Measurements from ENCODE around the gene PXMP4.
"Not testable (repeated sequence)": the region's sequence is repeated elsewhere in the genome, so short reads cannot be mapped to it uniquely, and the experiment has no call there.

PXMP4 gene

GRCh38 chr20:33709905-33710541, 10.1 kb downstream of the PXMP4 start:
- no peak for DNase-seq (ENCODE audit: low read depth, low spot score)
- H3K4me3 ChIP-seq (ENCODE audit: low read length): no peak overlapping the region

DNA sequence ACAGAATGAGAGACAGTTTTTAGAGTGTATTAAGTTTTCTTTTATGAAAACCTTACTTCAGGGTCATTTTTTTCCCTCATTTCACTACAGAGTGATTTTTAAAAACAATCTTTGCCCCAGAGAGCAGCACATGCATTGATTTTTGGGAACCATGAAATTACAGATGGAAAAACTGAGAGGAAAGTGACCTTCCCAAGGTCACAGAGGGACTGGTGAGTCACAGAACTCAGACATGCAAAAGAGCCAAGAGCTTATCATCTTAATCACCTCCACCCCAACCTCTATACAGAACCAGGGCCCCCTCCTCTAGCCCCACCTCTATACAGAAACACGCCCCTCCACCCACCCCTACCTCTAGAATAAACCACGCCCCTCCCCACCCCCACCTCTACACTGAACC, 10.7 kb downstream of the PXMP4 start:
- no peak overlapping the region for H3K4me3 ChIP-seq (ENCODE audit: low read length)
- DNase-seq (ENCODE audit: low read depth, low spot score): no peak

GRCh38 chr20:33707668-33708067, 12.4 kb downstream of the PXMP4 start:
- H3K4me3 ChIP-seq (ENCODE audit: low read length): no peak overlapping the region

GRCh38 chr20:33704197-33704924, 15.7 kb downstream of the PXMP4 start:
- DNase-seq (ENCODE audit: low read depth, low spot score): no peak
- no peak overlapping the region for H3K4me3 ChIP-seq (ENCODE audit: low read length)

More at GRCh38 chr20:33707668-33708067, 12.4 kb downstream of the PXMP4 start:
- DNase-seq (ENCODE audit: low read depth, low spot score): no peak

GRCh38 chr20:33703498-33704137, 16.5 kb downstream of the PXMP4 start:
- no peak for DNase-seq (ENCODE audit: low read depth, low spot score)
- H3K4me3 ChIP-seq (ENCODE audit: low read length): no peak overlapping the region

DNA sequence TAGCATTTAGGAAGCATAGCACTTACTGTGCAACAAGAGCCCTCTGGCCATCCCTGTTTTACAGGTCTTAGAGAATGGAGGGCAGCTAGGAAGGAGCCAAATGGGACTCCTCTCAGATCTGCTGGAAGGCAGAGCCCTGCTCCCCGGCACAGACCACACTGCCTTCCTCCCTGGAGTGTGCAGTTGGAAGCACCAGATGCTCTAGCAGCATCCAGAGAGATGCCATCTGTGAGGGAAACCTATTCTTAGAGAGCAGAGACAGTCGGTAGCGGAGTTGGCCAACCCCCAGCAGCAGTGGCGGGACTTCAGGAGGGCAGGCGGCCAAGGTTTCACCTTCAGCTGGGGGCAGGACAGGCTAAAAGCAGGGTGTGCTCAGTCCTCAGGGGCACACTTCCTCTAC, 17.2 kb downstream of the PXMP4 start:
- no peak for DNase-seq (ENCODE audit: low read depth, low spot score)
- no peak overlapping the region for H3K4me3 ChIP-seq (ENCODE audit: low read length)

DNA sequence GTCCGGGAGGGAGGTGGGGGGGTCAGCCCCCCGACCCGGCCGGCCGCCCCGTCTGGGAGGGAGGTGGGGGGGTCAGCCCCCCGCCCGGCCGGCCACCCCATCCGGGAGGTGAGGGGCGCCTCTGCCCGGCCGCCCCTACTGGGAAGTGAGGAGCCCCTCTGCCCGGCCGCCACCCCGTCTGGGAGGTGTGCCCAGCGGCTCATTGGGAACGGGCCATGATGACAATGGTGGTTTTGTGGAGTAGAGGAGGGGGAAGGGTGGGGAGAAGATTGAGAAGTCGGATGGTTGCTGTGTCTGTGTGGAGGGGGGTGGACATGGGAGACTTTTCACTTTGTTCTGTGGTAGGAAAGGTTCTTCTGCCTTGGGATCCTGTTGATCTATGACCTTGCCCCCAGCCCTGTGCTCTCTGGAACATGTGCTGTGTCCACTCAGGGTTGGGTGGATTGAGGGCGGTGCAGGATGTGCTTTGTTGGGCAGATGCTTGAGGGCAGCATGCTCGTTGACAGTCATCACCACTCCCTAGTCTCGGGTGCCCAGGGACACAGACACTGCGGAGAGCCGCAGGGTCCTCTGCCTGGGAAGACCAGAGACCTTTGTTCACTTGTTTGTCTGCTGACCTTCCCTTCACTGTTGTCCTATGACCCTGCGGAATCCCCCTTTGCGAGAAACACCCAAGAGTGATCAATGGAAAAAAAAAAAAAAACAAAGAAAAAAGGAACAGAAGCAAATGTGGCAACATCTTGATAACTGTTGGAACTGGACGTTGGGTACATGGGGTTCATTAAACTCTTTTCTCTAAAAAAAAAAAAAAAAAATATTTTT, 18.3 kb downstream of the PXMP4 start:
- H3K4me3 ChIP-seq (ENCODE audit: low read length): no peak overlapping the region
- DNase-seq (ENCODE audit: low read depth, low spot score): no peak

GRCh38 chr20:33700696-33701441, 19.2 kb downstream of the PXMP4 start:
- H3K4me3 ChIP-seq (ENCODE audit: low read length); DNase-seq (ENCODE audit: low read depth, low spot score): not testable (repeated sequence)

DNA sequence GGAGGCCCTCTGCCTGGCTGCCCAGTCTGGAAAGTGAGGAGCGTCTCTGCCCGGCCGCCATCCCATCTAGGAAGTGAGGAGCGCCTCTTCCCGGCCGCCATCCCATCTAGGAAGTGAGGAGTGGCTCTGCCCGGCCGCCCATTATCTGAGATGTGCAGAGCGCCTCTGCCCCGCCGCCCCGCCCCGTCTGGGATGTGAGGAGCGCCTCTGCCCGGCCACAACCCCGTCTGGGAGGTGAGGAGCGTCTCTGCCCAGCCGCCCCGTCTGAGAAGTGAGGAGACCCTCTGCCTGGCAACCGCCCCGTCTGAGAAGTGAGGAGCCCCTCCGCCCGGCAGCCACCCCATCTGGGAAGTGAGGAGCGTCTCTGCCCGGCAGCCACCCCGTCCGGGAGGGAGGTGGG, 21.1 kb downstream of the PXMP4 start:
- H3K4me3 ChIP-seq (ENCODE audit: low read length); DNase-seq (ENCODE audit: low read depth, low spot score): not testable (repeated sequence)

DNA sequence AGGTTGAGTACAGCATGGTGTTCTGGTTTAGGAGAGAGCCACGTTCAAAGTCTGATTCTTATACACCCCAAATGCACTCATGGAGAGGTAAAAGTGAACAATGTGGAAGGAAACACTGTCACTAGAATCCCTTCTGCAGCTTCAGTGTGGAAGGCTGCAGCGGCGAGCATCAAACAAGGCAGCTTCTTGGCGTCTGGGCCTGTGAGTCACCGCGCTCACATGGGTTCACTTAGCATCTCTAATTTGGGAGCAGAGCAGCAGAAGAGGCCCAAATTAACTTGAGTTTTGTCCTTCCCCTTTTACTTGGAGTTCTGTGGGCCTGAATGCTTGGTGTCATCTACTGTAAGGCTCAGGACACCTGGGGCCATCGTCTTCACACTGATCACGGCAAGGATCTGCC, 23.0 kb downstream of the PXMP4 start:
- DNase-seq (ENCODE audit: low read depth, low spot score): no peak
- no peak overlapping the region for H3K4me3 ChIP-seq (ENCODE audit: low read length)

DNA sequence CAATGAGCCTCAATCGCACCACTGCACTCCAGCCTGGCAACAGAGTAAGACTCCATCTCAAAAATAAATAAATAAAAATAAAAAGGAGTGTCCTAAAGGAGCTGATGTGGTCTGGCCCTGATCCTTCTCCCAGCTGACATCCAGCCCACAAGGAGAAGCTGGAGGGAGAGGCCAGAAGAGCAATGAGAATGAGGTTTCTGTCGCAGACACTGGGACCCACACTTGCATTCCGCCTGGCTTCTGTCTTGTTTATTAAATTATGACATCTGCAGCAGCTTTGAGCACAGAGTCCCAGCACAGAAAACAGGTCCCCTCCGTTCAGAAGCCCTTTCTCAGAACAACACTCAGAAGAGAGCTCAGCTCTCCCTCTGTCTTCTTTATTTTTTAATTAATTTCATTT, 23.7 kb downstream of the PXMP4 start:
- H3K4me3 ChIP-seq (ENCODE audit: low read length): no peak overlapping the region
- no peak for DNase-seq (ENCODE audit: low read depth, low spot score)

GRCh38 chr20:33694639-33695012, 25.5 kb downstream of the PXMP4 start:
- DNase-seq (ENCODE audit: low read depth, low spot score): no peak
- no peak overlapping the region for H3K4me3 ChIP-seq (ENCODE audit: low read length)

GRCh38 chr20:33693741-33694638, 26.1 kb downstream of the PXMP4 start:
- H3K4me3 ChIP-seq (ENCODE audit: low read length): no peak overlapping the region
- no peak for DNase-seq (ENCODE audit: low read depth, low spot score)

- DNase-seq (ENCODE audit: low read depth, low spot score): no peak
- no peak overlapping the region for H3K4me3 ChIP-seq (ENCODE audit: low read length)
Measured at GRCh38 chr20:33693289-33693688, 26.8 kb downstream of the PXMP4 start.

DNA sequence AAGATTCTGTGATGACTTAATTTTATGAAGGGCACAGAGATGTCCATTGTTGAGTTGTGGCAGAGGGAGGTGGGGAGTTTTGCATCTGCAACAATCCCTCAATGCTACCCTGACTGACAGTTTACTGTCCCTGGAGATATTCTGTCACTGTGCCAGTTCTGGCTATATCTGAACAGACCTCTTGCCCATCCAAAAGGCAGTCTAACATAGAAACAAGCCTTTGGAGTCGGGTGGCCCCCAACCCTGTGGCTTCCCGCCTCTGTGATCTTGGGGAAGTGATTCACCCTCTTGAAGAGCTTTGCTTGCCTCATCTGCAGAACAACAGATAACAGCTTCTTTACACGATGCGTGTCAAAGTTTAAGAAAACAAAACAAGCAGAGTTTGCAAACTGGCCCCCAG, 30.1 kb downstream of the PXMP4 start:
- DNase-seq (ENCODE audit: low read depth, low spot score): peak; percentile 81
- H3K4me3 ChIP-seq (ENCODE audit: low read length): peak overlapping the region; percentile 11; the same call in 1 of the 2 replicates

DNA sequence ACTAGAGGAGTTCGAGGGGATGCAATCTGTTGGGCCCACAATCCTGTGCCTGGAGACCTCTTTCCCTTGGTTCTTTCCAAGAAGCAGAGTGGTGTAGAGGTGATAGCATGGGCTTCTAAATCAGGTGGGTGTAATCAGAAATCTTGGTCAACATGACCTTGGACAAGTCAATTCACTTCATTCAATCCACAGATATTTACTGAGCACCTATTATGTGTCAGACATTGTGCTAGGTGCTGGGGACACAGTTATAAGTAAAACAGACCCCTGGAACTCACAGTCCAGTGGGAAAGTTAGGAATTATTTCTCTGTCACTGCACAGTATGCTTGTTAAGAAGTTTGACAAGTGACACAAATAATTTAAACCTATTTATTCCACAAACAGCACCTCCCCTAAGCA, 30.6 kb downstream of the PXMP4 start:
- no peak overlapping the region for H3K4me3 ChIP-seq (ENCODE audit: low read length)
- no peak for DNase-seq (ENCODE audit: low read depth, low spot score)

DNA sequence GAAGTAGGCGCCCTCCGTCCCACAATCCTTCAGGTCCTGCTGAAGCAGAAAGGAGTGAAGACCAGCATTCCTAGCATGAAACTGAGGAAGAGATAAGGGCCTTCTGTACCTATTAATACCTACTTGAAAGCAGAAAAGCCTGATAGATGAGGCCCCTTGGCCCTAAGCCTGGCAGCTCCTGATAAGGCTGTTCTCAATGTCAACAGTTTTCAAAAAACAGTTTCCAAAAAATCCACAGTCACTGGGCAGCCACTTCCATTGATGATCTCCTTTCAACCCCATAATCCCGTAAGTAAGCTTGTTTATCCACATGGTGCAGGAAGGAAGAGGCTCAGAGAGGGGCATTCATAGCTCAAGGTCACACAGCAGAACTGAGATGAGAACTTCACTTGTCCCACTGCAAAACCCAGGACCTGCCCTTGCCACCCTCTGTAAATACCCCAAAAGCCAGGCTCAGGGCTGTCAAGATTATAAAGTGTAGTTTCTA, 31.1 kb downstream of the PXMP4 start:
- H3K4me3 ChIP-seq (ENCODE audit: low read length): no peak overlapping the region
- DNase-seq (ENCODE audit: low read depth, low spot score): no peak

All from Jurkat, Clone E6-1 (cell line).